GM19468 (cell line): Measurements from ENCODE around the gene DDX24.

Source experiments
- ATAC-seq: cut with Tn5 transposase; IDR thresholded peaks from one replicate; pipeline ENCODE4 v1.9.1; 2021; ENCODE audit warnings: mild to moderate bottlenecking, moderate library complexity, moderate number of reproducible peaks; ENCODE audit not compliant: unreplicated experiment; ENCODE audit errors: extremely low read depth

Gene DDX24

GRCh38 chr14:94038510-94038909, 42.5 kb downstream of the DDX24 start:
- no peak for ATAC-seq

- no peak for ATAC-seq
These were observed 43.0 kb downstream of the DDX24 start for GRCh38 chr14:94037954-94038353.

- no peak for ATAC-seq
These were observed 44.5 kb downstream of the DDX24 start for GRCh38 chr14:94036313-94037167.

- no peak for ATAC-seq
These were observed 46.1 kb downstream of the DDX24 start for GRCh38 chr14:94034886-94035285.

GRCh38 chr14:94031883-94032279, 49.1 kb downstream of the DDX24 start:
- no peak for ATAC-seq

GRCh38 chr14:94031161-94031882, 49.7 kb downstream of the DDX24 start:
- no peak for ATAC-seq

- ATAC-seq, result no peak
These were observed 50.4 kb downstream of the DDX24 start for GRCh38 chr14:94030571-94030970.

- ATAC-seq, result no peak
These were observed 51.3 kb downstream of the DDX24 start for GRCh38 chr14:94029671-94030203.

- ATAC-seq, result no peak
These were observed 51.7 kb downstream of the DDX24 start for GRCh38 chr14:94029265-94029664.

- ATAC-seq, result no peak
These were observed 52.6 kb downstream of the DDX24 start for GRCh38 chr14:94028450-94028826.

GRCh38 chr14:94027566-94028449, 53.2 kb downstream of the DDX24 start:
- ATAC-seq, result no peak

GRCh38 chr14:94026889-94027469, 54.0 kb downstream of the DDX24 start:
- ATAC-seq, result no peak

GRCh38 chr14:94026173-94026888, 54.7 kb downstream of the DDX24 start, which contains the start of gene OTUB2:
OTUB2 (plus strand) TSS chr14:94026340; CDS start chr14:94026538, 198 bp downstream.
- peak; percentile 93 for ATAC-seq

GRCh38 chr14:94025720-94026119, 55.3 kb downstream of the DDX24 start:
- ATAC-seq, result no peak

- ATAC-seq, result no peak
These were observed 56.5 kb downstream of the DDX24 start for GRCh38 chr14:94024549-94024948.

- ATAC-seq, result no peak
These were observed 58.2 kb downstream of the DDX24 start for GRCh38 chr14:94022532-94023411.

GRCh38 chr14:94021416-94022157, 59.4 kb downstream of the DDX24 start:
- no peak for ATAC-seq

GRCh38 chr14:94021001-94021400, 60.0 kb downstream of the DDX24 start:
- no peak for ATAC-seq
